Skin of body (tissue), 2 donors: Measurements from ENCODE around the gene LAD1. TPM values are rescaled to one million over a fixed set of nuclear protein-coding genes. Genes with fewer than 3 reads are reported as not detected.

Experiments used
- DNase-seq: peaks from one replicate; lab custom pipeline; 2025; lab: John Stamatoyannopoulos, UW
- total RNA-seq: library from RNA; depleted of rRNA; stranded (reverse); fragments of >200 nt; gene quantifications from one replicate; pipeline ENCODE4 v1.2.3, GENCODE V29; 2014

Gene LAD1
- total RNA-seq, 1 donor from 2014 or later, result 35.7 TPM

GRCh38 chr1:201366696-201367095 is 32.4 kb downstream of the LAD1 start:
- DNase-seq, result no peak

GRCh38 chr1:201365251-201365650 is 33.9 kb downstream of the LAD1 start:
- DNase-seq, result no peak

- DNase-seq, result no peak
Measured at GRCh38 chr1:201364808-201365105, 34.4 kb downstream of the LAD1 start.

DNA sequence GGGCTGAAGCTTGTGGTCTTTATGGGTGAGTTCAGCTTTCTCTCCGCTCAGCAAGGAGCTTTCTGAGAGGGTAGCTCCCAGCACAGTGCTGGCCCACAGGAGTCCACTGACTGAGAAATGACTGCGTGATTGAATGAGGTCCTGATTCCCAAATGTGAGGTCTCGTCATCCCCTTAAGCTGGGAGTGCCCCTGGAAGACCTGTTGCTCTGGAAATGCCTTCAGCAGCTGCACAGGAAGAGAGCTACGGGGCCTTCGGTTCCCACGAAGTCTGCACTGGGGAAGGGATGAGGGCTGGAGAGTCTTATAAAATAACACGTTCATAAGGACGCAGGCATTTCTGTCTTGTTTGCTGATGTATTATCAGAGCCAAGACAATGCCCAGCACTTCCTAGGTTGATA is 35.7 kb downstream of the LAD1 start:
- DNase-seq, result no peak

DNA sequence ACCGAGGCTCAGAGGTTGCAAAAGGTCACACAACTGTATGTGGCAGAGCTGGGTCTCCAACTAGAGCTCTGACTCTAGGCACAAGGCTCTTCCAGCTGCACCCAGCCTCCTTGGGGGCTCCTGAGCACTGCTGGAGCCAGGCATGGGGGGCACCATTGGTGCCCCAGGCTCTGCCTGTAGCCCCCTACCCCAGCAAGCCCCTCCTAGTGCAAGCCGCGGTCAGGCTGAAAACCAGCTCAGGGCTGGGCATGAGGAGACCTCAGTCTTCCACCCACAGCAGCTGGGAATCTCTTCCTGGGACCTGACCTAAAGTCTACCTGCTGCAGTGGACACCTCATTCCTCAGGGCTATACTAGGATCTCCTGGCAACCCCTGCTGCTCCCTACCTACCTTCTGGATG is 36.2 kb downstream of the LAD1 start:
- no peak for DNase-seq

DNA sequence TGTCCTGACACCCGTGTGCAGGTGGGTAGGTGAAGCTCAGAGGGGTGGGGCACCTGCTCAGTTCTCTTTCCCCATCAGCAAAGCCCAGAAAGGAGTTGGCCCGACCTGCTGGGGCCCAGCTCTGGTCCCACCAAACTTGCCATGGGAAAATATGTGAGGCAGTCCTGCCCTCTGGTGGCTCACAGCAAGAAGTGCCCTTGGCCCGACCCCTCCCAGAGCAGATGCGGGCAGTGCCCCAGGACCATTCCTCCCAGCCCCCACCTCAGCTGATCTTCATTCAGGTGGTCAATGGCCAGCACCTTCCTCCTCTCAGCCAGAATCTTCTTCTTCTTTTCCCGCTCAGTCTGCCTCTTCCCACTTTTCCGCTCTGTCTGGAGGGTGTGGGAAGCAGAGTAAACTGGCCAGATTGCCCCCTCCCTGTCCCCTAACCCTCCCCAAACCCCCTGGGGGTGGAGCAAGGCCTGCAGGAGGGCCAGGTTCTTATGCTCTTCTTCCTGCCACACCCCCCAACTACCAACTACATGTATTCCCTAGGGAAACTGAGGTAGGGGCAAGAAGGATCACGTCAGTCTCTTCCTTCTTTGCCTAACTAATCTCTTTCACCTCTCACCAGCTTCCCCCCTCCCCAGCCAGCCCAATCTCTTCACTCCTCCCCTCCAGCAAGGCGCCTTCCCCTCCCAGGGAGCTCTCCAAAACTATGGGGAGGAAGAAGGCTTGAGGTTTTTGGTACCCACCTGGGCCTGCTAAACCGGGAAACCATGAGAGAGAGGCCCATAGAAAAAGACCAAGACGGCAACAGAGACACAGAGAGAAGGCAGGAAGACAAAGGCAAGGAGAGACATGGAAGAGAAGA is 37.2 kb downstream of the LAD1 start:
- DNase-seq, result peak; percentile 34

DNA sequence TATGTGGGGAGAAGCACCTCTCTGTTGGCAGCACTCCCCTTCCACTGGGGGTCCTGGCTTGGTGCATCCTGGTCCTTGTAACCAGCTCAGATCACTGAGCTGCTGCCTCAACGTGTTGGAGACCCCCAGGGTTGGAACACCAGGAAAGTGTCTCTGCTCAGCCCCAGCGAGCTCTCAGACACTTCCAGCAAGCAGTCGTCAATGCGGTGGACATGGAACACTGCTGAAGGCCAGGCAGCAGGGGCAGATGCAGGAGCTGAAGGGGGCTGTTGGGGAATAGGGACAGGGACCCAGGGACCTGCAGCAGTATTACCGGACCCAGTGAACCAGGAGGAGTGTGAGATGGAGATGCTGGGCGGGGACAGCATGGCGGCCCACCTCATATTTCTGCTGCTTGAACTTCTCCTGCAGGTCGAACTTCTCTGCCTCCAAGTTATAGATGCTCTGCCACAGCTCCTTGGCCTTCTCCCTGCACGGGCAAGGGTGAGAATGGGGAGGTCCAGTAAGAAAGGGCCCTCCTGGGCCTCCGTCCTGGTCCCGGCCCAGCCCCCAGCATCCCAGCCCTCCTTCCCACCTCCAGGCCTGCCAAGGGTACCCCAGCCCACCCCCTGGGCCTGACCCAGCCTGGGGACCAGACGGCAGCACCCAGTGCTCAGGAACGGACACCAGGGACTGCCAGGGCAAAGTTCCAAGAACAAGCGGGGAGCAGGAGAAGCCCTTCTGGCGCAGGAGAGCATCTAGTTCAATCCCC is 38.0 kb downstream of the LAD1 start:
- no peak for DNase-seq

GRCh38 chr1:201360486-201360885 is 38.6 kb downstream of the LAD1 start:
- no peak for DNase-seq

DNA sequence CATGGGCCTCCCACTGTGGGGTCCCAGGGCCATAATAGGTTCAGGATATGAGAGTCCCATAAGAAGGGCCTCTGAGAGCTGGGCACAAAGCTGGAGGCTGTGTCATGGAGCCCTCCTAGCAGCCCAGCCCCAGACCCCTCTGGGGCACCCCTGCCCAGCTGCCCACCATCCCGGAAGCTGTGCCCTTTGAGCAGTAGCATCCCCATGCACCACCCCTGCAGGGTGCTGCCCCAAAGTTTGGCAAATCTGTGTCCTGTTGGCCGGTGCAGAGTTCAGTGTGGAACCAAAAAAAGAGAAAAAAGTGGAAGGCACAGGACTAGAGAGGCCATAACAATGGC is 39.3 kb downstream of the LAD1 start:
- DNase-seq, result no peak

DNA sequence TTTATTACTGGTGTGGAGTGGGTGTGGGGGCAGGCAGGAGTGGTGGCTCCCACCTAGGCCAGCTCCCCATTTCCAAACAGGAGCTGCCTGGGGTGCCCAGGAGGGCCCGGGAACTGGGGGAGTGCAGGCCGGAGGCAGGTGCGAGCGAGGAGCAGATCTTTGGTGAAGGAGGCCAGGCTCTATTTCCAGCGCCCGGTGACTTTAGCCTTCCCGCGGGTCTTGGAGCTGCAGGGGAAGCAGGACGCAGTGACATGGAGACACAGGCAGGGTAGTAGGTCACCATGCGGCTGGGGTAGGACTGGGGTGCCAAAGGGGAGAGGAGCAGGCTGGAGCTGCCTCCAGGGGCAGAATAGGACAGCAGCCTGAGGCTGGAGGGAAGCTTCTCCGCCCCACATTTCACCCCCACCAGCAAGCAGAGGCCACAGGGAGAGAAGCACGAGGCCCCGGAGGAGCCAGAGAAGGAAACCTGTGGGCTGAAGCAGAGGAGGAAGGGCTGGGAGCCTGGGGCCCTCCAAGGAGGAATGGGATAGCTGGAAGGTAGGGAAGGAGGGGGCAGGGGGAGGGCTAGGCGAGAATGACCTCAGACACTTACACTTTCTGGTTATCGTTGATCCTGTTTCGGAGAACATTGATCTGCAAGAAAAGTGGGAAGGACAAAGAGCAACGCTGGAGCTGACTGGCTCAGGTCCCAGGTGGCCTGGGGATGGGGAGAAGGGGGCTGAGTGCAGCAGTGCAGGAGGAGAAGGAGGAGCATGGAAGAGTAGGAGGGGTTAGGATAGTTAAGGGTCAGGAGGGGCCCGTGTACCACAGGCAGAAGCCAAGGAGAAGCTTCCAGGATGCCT is 39.9 kb downstream of the LAD1 start:
- no peak for DNase-seq

DNA sequence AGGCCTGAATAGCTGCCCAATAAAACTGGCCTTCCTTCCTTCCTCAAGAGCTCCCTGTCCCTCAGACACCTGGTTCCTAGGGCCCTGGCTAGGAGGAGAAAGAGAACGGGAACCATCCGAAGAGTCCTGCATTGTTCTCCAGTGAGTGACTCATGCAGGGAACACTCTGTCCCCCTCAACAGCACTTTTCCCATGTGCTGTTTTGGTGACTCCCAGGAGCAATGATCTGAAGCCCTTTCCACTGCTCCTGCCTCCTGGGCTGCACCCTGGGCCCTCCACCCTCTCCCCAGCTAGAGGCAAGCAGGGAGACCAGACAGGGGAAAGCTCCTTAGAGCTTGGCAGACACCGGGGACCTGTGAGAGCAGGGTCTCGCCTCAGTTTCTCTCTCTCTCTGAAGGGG is 40.5 kb downstream of the LAD1 start:
- DNase-seq, result no peak

GRCh38 chr1:201357636-201358348 is 41.3 kb downstream of the LAD1 start:
- no peak for DNase-seq

- DNase-seq, result no peak
Measured at GRCh38 chr1:201357211-201357610, 41.9 kb downstream of the LAD1 start.

GRCh38 chr1:201356701-201357100 is 42.4 kb downstream of the LAD1 start:
- no peak for DNase-seq

DNA sequence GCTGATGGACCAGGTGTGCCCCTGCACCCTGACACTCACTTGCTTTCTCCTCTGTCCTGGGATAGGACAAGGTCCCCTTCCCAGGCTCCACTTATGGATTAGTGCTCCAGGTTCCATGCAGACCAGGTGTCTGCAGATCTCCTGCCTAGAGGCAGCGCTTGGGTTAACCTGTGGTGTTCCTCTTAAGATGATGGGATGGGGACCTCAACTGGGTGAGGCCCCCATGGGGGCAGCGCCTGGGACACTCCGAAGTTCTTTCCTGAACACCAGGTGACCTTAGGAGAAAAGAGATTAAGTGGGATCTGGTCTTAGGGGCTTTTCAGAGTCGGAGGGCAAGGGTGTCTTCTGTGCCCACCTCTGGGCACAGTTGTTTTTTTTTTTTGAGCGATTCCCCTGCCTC is 42.9 kb downstream of the LAD1 start:
- DNase-seq, result no peak

DNA sequence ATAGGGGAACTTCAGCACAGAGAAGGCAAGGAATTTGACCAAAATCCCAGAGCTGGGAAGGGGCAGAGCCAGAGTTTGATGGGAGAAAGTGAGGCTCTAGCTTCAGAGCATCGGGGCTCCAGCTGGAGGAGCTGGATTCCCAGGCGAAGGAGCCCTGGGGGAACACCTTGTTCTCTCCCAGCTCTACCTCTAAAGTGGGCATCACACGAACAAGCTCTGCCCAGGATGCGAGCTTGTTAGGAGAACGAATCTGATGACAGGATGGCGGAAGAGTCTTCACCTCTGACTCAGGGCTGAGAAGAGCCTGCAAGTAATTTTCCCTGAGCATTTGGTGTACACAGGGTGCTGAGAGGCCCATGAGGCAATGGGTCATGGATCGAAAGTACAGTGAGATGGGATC is 43.7 kb downstream of the LAD1 start:
- DNase-seq, result no peak

DNA sequence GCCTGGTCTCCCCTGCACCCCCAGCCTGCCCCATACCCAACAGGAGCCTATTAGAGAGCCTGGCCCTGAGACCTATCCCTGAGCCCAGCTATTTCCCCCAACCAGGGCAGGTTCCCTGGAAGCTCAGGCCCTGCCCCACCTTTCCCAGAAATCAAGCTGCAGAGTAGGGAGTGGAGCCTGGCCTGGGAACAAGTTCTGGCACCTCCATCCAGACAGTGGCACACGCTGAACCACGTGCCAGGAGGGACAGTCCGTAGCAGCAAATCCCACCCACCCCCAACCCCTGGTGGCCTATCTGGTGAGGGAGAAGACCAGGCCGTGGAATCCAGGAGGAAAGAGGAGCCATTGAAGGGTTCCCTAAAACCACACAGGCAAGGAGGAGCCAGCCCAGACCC is 44.2 kb downstream of the LAD1 start:
- no peak for DNase-seq

DNA sequence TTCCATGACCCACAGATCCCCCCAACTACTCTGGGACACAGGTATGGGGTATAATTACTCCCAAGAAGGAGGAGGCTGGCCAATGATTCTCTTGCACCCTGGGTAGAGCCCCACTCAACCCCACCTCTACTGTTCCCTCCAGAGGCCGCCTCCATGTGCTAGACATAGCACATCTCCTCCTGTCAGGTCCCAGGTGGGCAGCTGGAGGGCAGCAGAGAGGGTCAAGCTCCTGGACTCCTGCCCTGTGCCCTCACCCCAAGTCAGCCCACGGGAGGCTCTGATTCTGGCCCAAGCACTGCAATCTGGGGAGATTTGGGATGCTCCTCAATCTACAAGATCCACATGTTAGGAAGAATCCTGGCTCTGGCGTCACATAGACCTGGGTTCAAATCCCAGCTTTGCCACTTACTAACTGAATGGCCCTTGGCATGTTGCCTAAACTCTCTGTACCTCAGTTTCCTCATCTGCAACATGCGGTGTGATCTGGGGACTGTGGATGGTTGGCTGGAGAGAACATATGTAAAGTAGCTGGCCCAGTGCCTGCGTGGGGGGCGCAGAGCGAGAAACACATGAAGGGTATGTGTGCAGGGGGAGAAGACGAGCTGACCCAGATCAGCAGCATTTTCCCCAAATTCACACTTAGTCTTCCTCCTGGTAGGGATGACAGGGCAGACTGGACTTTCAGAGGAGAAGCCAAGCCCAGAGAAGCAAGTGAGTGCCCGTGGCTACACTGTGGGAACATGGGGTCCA is 44.8 kb downstream of the LAD1 start:
- no peak for DNase-seq

- DNase-seq, result no peak
Measured at GRCh38 chr1:201353186-201353940, 45.8 kb downstream of the LAD1 start.

GRCh38 chr1:201351617-201352016 is 47.5 kb downstream of the LAD1 start:
- no peak for DNase-seq
